ENCODE data around the gene KCNQ1. TPM values are rescaled to one million over a fixed set of nuclear protein-coding genes. Genes with fewer than 3 reads are reported as not detected.

KCNQ1 gene
- total and polyA plus RNA-seq, 2 experiments from 2014 or later: not detected

DNA sequence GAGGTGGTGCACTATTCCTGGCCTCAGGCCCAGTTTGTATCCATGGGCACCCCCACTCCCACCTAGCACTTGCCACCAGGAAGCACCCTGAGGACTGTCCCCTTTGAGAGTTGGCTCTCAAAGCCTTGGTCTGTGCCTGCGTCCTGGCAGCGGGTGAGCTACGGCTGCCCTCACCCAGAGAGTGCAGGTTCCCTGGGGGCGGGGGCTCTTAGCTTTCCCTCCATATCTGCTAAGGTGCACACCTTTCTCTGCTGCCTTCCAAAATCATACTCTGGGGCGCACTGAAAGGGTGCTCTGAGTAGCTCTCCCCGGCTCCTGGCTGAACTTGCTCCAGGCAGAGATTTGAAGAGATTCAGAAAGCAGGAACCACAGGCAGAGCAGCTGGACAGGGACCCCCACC is 7.1 kb downstream of the KCNQ1 start:
- Histone ChIP-seq H3F3A (ENCODE audit: insufficient read depth) (no peaks in the 10 kb centered on the region), H2AFZ (no peak overlapping the region), H3K4me2 (ENCODE audit: unreplicated experiment) (no peak overlapping the region), H3K9me3 (ENCODE audit: low read depth) (no peaks in the 10 kb centered on the region), H3K9me2 (ENCODE audit: insufficient read depth) (no peaks in the 10 kb centered on the region), H3K4me3 (no peak overlapping the region), H3K79me2 (ENCODE audit: insufficient read depth) (no peaks in the 10 kb centered on the region), H3K36me3 (ENCODE audit: low read depth) (no peaks in the 10 kb centered on the region), H4K20me1 (ENCODE audit: insufficient read depth) (no peaks in the 10 kb centered on the region), H3K27ac (no peak overlapping the region), H3K27me3 (replicated peaks; ENCODE audit: insufficient read depth) (peaks cover 44% of the 10 kb centered on the region), H3K9ac (no peak overlapping the region), H3K4me1 (ENCODE audit: insufficient read depth) (no peaks in the 10 kb centered on the region)
- WGBS, 2 experiments (ENCODE audit: low coverage in 1 of 2, low lambda C conversion rate in 2 of 2, missing lambda C conversion rate in 2 of 2): 32 to 44% methylated on average over 6 of the region's 6 CpGs
- in situ Hi-C loops (cut with MboI): no loop called here
- TF ChIP-seq EZH2 (IDR thresholded peaks at IDR 0.05; ENCODE audit: insufficient read depth, poor library complexity, severe bottlenecking): no peak
- TF ChIP-seq EZH2phosphoT487 (IDR thresholded peaks at IDR 0.05; ENCODE audit: insufficient read depth, low read depth): no peak
- no peak for DNase-seq

DNA sequence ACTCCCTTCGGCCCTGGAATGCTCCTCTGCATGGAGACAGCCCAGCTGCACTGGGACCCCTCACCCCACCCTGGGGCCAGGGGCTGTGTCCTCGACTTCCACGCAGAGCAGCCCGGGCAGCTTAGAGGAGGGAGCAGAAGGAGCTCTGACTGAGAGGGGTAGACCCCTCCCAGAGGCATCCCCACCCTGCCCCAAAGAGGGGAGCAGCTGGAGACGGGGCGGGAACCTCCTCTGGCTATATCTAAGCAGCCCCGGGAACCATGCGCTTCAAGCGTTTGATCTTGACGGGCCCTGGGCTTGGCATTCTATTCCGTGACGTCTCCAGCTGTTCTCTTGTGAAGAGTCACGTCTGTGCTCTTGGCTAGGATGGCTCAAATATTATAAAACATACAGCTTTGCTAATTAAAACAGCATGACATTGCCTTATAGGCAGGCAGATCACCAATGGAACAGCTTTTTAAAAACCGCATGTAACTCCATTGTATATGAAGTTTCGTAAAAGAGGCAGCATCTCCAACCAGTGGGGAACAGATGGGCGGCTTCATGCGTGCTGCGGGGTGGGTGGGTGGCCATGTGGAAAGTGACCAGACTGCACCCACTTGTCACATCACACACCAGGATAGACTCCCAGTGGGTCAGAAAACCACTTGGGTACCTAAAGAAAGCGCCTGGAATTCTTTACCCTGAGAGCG is 7.7 kb downstream of the KCNQ1 start:
- Histone ChIP-seq H3K9ac (no peak overlapping the region), H3K4me1 (ENCODE audit: insufficient read depth) (no peaks in the 10 kb centered on the region), H2AFZ (no peak overlapping the region), H3K27ac (no peak overlapping the region), H3K79me2 (ENCODE audit: insufficient read depth) (no peaks in the 10 kb centered on the region), H3K4me3 (no peak overlapping the region), H3F3A (ENCODE audit: insufficient read depth) (no peaks in the 10 kb centered on the region), H3K27me3 (replicated peaks; ENCODE audit: insufficient read depth) (peaks cover 50% of the 10 kb centered on the region), H4K20me1 (ENCODE audit: insufficient read depth) (no peaks in the 10 kb centered on the region), H3K36me3 (ENCODE audit: low read depth) (no peaks in the 10 kb centered on the region), H3K4me2 (ENCODE audit: unreplicated experiment) (no peak overlapping the region), H3K9me2 (ENCODE audit: insufficient read depth) (no peaks in the 10 kb centered on the region), H3K9me3 (ENCODE audit: low read depth) (no peaks in the 10 kb centered on the region)
- WGBS, 2 experiments (ENCODE audit: low coverage in 1 of 2, low lambda C conversion rate in 2 of 2, missing lambda C conversion rate in 2 of 2): 4% methylated on average over 20 of the region's 20 CpGs
- TF ChIP-seq EZH2phosphoT487 (IDR thresholded peaks at IDR 0.05; ENCODE audit: insufficient read depth, low read depth) (no peak), EZH2 (IDR thresholded peaks at IDR 0.05; ENCODE audit: insufficient read depth, poor library complexity, severe bottlenecking) (no peak)
- DNase-seq: peak; percentile 13
- in situ Hi-C loops (cut with MboI): no loop called here

DNA sequence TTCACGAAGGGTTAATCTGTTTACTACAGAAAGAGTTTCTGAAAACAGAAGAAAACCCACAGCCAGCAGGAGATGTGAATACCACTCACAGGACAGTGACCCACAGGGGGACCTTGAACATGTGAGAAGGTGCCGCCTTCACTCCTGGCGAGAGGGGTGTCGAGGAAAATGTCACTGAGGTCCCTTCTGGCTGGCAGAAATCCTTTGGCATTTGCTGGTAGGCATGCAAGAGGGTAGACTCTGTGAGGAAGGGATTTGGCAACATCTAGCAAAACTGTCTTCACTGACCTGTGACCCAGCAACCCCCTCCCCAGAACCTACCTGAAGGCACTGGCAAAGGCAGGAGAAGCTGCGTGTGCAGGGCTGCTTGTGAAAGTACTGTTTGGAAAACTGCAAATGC is 8.6 kb downstream of the KCNQ1 start:
- Histone ChIP-seq H3K4me3 (no peak overlapping the region), H3K4me1 (ENCODE audit: insufficient read depth) (no peaks in the 10 kb centered on the region), H3K9me2 (ENCODE audit: insufficient read depth) (no peaks in the 10 kb centered on the region), H3F3A (ENCODE audit: insufficient read depth) (no peaks in the 10 kb centered on the region), H3K27ac (no peak overlapping the region), H3K36me3 (ENCODE audit: low read depth) (no peaks in the 10 kb centered on the region), H4K20me1 (ENCODE audit: insufficient read depth) (no peaks in the 10 kb centered on the region), H3K27me3 (replicated peaks; ENCODE audit: insufficient read depth) (peaks cover 53% of the 10 kb centered on the region), H3K79me2 (ENCODE audit: insufficient read depth) (no peaks in the 10 kb centered on the region), H3K9ac (no peak overlapping the region), H3K9me3 (ENCODE audit: low read depth) (no peaks in the 10 kb centered on the region), H3K4me2 (ENCODE audit: unreplicated experiment) (no peak overlapping the region), H2AFZ (no peak overlapping the region)
- DNase-seq: no peak
- WGBS, 2 experiments (ENCODE audit: low coverage in 1 of 2, low lambda C conversion rate in 2 of 2, missing lambda C conversion rate in 2 of 2): 47% methylated on average over 5 of the region's 5 CpGs
- TF ChIP-seq EZH2phosphoT487 (IDR thresholded peaks at IDR 0.05; ENCODE audit: insufficient read depth, low read depth): no peak
- TF ChIP-seq EZH2 (IDR thresholded peaks at IDR 0.05; ENCODE audit: insufficient read depth, poor library complexity, severe bottlenecking): no peak
- in situ Hi-C loops (cut with MboI): no loop called here

GRCh38 chr11:2458321-2458720 is 13.5 kb downstream of the KCNQ1 start:
- Histone ChIP-seq H3K4me1 (ENCODE audit: insufficient read depth) (no peaks in the 10 kb centered on the region), H3K9me3 (ENCODE audit: low read depth) (no peaks in the 10 kb centered on the region), H3K36me3 (ENCODE audit: low read depth) (no peaks in the 10 kb centered on the region), H3K9ac (no peak overlapping the region), H3K27ac (no peak overlapping the region), H3K4me3 (no peak overlapping the region), H3K27me3 (replicated peaks; ENCODE audit: insufficient read depth) (peaks cover 22% of the 10 kb centered on the region), H3K4me2 (ENCODE audit: unreplicated experiment) (no peak overlapping the region), H3F3A (ENCODE audit: insufficient read depth) (no peaks in the 10 kb centered on the region), H4K20me1 (ENCODE audit: insufficient read depth) (no peaks in the 10 kb centered on the region), H3K9me2 (ENCODE audit: insufficient read depth) (no peaks in the 10 kb centered on the region), H2AFZ (no peak overlapping the region), H3K79me2 (ENCODE audit: insufficient read depth) (no peaks in the 10 kb centered on the region)
- no peak for DNase-seq
- in situ Hi-C loops (cut with MboI): no loop called here
- TF ChIP-seq EZH2phosphoT487 (IDR thresholded peaks at IDR 0.05; ENCODE audit: insufficient read depth, low read depth): no peak
- no peak for TF ChIP-seq EZH2 (IDR thresholded peaks at IDR 0.05; ENCODE audit: insufficient read depth, poor library complexity, severe bottlenecking)
- WGBS, 2 experiments (ENCODE audit: low coverage in 1 of 2, low lambda C conversion rate in 2 of 2, missing lambda C conversion rate in 2 of 2): 60 to 63% methylated on average over 13 of the region's 13 CpGs
